Left kidney (tissue), 2 donors: Measurements from ENCODE around the gene NFASC. TPM values are rescaled to one million over a fixed set of nuclear protein-coding genes. Genes with fewer than 3 reads are reported as not detected.

Source experiments
- DNase-seq: peaks from one replicate; pipeline ENCODE4 v3.0.0-alpha.2; 2013
- polyA plus RNA-seq: library from polyadenylated mRNA; unstranded; fragments of 120-200 nt; gene quantifications from one replicate; pipeline ENCODE4 v1.2.1, GENCODE V29; 2013; ENCODE audit not compliant: insufficient read length

Gene NFASC
- polyA plus RNA-seq, 1 donor, result 34.4 TPM

DNA sequence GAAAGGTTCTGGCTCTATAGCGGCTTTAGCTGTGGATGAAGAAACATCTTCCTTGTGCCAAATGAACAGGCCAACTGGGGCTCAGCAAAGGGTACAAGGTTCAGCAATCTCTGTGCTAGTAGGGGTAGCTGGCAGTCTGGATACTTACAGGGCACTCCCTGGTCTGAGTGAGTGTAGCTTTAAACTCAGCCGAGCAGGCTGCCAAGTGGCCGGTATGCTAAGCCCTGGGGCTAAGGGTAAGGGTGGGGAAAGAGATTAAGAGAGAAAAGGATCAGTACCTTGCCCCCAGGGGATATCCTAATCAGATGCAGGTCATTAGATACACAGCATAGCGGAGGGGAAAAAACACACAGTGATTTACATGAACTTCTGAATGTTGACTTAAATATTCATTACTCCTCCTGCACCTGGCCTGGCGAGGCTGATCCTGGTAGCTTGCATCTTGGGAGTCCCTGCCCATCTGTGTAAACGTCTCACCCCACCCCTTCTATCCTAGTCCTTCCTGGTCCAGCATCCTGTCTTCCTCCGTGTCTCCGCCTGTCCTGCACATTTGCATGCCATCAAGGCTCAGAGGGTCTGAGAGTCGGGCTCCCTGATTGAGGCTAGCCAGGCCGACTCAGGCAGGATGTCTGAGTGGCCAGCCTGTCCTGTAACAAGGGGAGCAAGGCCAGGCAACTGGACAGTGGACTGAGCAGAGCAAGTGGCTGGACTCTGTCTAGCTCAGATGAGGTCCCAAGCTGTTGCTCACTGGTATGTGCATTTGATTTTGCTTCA is 132.9 kb downstream of the NFASC start:
- no peak for DNase-seq

DNA sequence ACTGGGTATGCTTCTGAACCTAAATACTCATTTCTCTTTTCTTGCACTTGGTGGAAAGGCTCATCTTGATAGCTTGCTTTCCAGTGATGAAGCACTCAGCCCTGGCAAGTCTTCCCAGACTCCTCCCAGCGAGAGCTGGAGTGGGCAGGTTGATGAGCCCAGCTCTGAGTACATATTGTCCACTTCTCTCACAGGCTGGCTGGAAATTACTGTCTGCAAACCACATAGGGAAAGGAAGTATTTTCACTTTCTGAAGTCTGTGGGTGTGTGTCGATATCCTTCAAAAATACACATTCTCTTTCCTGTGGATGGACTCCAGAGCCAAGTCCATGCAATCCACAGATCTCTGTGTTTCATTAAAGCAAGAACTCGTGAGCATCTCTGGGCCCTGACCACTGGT is 133.7 kb downstream of the NFASC start:
- no peak for DNase-seq

DNA sequence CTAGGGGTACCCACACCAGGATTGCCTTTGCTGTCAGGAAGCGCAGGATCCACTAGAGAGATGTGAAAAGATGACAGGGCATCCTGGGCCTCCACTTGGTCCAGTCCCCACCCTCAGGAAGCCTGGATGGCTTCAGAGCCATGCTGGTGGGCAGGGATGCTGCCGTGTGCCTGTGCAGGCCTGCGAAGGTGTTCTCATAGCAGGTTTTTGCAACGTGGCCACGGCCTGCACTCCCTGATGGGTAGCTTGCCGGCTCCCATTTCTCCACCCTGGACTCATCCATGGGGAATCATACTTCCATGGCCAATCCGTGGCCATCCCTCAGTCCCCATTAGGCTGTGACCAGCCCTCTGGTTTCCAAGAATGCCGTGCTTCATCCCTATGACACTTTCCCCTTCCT is 138.2 kb downstream of the NFASC start:
- DNase-seq, result no peak

DNA sequence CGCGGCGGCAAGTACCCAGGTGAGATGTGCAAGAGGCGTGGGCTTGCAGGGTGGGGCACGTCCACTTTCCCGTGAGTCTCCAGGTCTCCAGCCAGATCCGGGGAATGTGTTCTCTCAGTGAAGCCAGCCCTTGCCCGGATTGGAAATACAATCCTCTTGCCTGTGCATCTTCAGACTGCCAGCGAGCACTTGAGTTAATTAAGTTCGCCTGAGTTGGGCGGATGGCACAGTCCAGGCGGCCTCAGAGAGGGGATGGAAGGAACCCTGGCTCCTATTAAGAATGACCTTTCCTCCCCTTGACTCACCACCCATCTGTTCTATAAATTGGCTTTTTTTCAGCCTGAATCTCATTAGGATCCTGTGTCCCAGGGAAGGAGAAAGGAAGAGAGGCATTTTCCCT is 139.0 kb downstream of the NFASC start:
- DNase-seq, result no peak

DNA sequence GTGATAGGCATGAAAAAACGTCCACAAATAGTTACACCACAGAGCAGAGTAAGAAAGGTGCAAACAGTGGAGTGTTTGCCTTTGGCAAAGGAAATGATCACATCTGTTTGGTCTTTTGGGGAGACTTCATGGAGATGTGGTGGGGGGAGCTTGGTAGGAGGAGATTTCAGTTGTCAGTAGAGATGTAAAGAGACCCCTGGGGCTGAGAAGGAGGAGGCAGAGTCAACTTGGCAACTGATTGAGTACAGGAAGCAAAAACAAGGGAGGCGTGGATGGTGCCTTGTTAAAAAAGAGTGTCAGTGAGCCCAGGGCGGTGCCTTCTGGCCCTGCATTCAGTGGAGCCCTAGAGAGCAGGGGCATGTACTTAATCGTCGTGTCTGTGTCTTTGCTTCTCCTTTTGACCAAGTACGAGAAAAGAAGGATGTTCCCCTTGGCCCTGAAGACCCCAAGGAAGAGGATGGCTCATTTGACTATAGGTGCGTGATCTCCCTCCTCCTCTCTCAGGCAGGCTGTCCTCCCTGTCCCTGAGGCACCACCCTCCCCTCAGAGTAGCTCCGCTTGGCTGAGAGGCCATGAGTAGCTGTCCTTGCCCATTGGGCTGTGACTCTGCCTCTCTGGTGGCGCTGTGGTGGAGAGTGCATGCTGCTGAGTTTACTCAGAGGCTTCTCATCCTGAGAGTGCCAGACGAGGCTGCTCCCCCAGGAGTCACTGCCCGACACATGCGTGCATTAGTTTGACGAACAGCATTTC is 141.9 kb downstream of the NFASC start:
- DNase-seq, result no peak

DNA sequence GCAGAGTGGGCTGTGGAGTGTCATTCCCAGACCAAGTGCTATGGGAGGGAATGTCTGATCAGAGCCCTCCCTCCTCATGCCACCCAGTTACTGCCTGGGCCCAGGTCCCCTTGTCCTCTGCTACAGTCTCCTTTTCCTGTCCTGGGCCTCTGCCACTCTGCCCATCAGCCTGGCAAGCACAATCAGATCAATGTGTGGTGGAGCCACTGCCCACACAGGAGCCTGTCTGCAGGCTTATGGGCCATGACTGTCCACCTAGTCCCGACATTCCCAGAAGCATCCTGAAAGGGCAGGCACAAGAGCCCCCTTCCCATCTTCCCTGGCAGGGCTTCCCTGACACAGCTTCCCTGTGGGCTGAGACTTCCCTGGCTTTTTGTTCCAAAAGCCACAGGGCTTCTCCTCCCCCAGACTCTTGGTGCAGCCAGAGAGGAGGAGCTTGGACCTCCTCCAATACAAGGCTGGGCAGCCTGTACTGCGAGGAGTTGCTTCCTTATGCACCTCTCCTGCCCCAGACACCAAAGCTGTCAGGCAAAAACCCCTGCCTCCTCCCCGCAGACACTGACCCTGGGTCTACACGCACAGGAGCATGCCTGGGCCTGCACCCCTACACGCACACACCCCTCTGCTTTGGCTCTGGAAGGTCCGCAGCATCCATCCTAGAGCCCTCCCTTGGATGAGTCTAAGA is 143.2 kb downstream of the NFASC start:
- DNase-seq, result no peak

DNA sequence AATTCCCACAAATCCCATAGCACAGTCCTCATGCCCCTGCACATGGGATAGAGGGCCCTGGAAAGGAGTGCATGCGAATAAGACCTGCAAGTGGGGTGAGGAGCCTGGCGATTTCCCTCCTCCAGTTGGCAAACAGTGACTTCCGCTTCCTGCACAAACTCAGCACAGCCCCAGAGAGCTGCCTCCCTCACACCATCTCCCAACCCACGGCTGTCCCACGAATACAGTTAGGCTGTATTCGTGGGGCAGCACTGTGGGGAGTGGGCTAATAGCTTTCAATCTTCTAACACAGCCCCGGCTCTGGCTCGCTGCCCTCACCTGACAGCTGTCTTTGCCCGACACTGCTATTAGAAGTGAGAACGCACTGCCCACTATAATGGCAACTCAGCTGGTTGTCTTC is 144.1 kb downstream of the NFASC start:
- no peak for DNase-seq

DNA sequence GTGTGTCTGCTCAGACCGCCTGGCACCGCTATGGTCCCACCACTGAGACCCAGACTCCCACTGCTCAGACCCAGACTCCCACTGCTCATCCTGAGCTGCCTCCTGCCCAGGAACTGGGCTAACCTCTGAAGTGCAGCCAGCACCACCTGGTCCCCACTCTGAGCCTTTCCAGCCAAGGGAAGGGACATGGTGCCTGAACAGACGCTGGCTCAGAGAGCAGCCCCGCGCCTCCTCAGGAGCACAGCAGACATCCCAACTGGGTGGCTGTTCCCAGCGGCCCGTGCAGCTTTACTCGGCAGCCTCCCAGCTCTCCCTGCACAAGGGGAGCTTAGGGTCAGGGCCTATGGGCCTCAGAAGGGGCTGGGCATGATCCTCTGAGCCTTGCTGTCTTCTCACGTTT is 144.6 kb downstream of the NFASC start:
- no peak for DNase-seq

DNA sequence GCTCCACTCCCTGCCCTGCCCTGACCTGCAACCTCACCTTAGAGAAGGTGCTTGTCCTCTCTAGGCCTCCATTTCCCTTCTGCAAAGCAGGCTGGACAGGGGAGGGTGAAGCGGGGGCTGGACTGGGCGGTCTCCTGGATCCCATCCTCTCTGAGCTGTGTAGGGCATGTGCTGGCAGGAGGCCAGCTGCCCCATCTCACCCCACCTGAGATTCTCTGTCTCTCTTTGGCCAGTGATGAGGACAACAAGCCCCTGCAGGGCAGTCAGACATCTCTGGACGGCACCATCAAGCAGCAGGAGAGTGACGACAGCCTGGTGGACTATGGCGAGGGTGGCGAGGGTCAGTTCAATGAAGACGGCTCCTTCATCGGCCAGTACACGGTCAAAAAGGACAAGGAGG is 145.4 kb downstream of the NFASC start:
- no peak for DNase-seq

DNA sequence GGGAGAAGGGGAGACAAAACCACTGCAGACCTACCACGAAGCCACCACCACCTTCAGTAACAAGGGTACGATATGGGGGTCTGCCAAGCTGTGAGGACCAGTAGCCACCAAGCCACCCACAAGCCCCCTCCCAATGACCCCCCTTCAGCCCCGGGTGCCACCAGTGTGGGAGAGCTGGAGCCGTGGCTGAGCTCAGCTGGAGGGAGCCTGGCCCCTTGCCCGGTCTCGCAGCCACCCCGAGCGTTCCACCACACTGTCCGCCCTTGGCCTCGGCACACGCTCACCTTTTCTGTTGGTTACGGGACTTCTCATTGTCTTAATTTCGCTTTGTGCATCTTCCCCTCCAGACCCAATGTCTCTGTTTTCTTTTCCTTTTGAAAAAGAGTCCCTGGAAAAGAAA is 145.9 kb downstream of the NFASC start:
- no peak for DNase-seq

DNA sequence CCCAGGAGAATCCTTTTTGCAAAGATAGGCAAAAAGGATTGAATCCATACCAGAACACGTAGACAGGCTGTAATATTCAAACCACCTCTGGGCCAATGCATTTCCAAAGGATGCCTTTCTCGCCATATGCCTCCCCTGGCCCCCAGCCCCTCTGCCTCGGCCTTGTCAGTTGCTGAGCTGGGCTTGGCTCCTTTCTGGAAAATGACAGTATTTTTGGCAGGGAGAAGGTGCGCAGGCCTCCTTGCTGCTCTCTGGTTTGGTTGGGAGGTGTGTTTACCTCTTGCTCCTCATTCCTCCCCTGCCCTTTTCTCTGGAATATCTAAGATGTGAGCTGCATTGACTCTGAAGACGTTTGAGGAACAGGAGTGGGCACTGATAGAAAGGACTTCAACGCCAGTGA is 146.3 kb downstream of the NFASC start:
- no peak for DNase-seq

DNA sequence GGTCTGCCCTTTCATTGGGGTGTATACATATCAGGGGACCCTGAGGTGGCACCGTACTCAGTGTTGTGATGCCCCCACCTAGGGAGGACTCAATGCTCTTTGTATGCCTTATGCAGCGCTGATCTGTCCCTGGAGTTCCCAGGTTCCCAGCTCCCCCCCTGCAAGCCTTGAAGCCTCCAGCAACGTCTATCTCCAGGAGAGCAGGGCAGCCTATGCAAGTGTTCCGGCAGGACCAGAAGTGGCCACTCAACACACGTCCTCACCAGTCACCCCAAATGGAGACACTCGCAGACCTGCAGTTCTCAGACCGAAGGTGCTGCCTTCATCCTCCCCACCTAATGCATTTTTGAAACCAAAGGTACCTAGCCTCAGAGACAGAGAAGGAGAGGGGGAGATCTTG is 147.1 kb downstream of the NFASC start:
- no peak for DNase-seq

DNA sequence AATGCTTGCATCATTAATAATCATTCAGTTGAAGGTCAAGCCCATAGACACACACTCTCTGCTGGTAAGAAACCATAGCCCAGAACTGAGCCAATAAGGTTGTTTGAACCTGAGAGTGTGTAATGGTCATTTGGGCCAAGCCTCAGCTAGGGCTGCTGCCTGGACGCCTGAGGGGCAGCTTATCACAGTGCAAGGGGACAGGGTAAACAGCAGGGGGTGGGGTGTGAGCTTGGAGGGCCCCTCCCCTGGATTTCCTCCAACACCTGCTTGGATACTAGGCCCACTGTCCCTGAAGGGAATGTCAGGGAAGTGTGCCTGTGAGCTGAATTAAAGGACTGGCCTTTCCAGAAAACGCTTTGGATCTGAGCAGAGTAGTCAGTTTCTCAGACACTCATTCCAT is 147.7 kb downstream of the NFASC start:
- no peak for DNase-seq

DNA sequence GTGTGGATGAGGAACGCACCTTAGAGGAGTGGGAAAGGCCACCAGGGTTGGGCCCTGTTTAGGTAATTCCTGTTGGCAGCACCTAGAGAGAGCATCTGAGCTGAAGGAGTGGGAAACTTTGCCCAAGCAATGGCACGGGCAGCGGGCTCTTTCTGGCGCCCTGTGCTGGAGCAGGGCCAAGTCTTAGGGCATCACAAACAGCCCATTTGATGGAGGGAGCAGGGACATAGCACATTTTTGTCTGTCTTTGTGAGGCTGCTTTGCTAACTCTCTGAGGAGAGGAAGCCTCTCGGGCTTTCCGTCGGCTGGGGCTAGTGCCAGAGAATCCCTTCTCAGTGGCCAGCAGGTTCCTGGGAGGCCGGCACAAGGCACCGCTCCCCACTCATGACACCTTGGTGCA is 149.8 kb downstream of the NFASC start:
- DNase-seq, result no peak

DNA sequence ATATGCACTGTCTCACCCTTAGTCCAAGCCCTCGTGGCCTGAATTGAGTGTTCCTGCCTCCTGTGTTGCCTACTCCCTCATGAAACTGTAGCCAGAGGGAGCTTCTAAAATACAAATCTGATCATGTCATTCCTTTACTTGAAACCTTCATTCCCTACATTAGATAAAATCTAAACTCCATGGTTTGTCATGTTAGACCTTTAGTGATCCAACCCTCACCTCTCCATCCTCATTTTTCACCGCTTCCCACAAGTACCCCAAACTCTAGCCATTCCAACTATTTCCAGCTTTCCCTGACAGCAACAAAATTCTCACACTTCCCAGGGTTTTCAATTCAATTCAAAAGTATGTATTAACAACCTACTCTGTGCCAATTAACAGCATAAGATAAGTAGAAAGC is 154.0 kb downstream of the NFASC start:
- no peak for DNase-seq

DNA sequence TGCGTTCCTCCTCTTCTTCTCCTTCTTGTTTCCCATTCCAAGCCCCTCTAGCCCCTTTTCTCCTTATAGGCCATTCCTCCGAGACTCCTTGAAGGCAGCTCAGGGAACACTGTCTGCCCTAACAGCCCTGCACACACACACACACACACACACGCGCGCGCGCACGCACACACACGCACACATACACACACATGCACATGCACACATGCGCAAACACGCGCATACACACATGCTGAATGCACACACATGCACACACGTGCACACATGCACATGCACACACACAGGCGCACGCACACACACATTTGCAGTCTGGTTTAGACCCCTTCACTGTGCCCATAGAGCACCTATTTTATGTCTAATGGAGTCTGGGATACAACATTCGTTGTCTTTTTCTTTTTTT is 154.6 kb downstream of the NFASC start:
- DNase-seq, result no peak

DNA sequence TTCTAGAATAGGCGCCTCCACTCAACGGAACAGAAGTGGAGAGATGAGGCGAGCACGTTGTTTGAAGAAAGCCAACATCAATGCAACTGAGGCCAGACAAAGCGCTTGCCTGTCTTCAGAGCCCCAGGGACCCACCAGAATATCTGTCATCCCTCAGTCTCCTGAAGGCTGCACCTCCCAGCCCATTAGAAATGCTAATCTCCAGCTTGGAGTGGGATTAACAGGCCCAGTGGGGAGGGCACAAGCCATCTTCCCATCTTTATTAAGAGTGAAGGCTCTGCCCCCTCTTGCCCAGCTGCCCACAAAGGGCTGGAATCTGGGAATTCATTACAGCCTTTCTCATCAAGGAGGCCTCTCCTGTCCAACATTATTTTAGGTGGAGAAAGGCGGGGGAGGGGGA is 155.5 kb downstream of the NFASC start:
- DNase-seq, result no peak

DNA sequence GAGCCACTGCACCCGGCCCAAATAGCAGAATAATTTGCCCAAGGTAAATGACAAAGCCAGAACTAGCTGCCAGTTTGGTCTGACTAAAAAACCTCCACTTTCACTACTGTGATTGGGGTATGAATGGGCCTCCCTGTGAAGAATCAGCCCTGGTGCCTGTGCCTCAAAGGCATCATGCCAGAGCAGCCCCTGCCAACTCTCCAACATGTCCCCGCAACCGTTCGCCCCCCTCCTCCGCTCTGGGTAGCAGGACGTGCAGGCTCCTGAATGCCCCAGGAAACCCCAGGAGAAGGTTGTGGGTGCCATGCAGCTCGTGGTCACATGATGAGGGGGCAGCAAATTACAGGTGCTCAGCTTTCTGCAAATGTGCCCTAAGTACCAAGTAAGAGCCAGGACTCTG is 157.7 kb downstream of the NFASC start:
- DNase-seq, result no peak

DNA sequence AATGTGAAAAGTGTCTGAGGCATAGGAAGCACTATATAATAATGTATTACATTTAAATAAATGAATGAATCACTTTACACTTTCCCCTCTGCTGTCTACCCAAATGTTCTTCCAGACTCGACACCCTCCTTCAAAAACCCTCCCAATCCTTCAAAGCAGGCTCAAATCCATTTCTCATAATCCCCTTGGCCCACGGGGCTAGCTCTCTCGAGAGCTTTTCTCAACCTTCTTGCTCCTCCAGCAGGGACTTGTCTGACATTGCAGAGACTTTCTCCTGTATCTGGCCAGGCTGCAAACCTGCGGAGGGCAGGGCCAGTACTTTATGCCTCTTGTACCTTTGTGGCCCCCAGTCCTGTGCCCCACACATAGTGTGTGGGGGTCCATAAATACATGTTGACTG is 158.3 kb downstream of the NFASC start:
- no peak for DNase-seq

DNA sequence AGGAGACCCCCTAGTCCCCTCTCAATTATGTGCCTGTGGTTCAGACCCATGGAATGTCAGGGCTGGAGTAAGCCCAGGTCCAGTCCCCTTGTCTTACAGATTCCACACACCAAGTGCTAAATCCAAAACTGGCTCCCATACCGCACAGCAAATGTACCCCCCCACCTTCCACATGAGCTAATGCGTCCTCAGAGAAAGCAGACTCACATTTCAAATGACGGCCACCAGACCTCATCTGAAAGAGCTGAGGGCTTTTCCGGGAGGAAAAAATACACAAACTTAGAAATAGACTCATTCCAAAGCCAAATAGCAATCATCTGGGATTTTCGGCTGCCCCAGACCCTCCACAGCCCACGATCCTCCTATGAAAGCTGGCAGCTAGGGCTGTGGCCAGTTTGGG is 159.6 kb downstream of the NFASC start:
- no peak for DNase-seq

DNA sequence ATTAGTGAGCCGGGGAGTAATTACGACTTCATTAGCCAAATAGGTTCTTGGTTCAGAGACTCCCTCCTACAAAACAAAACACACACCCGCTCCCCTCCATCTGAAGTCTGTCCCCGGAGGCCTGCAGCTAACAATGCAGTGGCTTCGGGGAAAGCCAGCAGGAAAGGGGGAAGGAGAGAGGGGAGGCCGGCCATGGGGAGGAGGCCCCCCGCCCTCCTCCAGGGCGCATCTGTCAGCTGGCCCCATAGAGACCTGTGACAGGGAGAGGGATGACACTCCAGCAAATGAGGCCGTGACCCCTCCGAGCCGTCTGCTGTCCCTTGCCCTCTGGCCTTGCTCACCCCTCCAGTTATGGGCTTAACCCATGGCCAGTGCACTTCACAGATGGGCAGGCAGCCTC is 160.2 kb downstream of the NFASC start:
- DNase-seq, result no peak

DNA sequence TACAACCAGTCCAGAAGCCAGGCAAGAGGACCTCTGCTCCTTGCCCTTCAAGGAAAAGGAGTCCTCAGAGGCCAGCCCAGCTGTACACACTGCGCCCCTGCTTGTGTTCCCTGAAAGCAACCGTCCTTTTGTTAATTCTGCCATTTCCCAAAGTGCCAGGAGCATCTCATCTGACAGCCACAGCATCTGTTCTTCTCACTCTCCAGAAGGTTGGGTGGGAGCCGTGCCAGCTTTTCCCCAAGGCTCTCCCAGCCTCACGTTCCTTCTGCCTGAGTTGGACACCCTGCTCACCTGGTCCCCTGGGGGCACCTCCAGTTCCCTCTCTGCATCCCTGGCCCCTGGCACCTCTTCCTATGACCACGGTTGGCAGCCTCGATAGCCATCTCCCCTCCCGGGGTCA is 161.8 kb downstream of the NFASC start:
- DNase-seq, result no peak

DNA sequence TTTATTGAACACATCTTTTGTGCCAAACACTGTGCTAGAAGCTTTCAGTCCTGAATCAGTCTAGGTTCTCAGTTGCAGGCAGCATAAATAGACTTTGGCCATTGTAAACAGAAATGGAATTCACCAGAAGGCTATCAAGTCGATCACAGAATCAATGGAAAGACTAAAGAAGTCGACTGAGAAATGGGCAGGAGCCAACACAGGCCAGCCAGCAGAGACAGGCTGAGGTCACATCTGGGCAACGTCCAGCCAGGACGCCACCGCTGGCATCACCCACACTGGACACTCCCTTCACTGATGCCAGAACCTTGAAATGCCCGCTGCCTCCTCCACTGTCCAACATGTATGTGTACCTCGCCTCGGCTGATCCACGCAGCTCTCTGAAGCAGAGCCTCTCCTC is 166.9 kb downstream of the NFASC start:
- no peak for DNase-seq
